K562 (cell line): ENCODE measurements around the gene MAD2L1. TPM values are rescaled to one million over a fixed set of nuclear protein-coding genes. Genes with fewer than 3 reads are reported as not detected.
A peak's percentile ranks its signal among the peaks of the same experiment; 100 is the strongest.

Experiments used
- C11orf30 ChIP-seq: fragments of 450-650 bp; IDR thresholded peaks from 2 replicates; pipeline ENCODE4 v1.6.1; 2016; ENCODE audit warnings: low read depth, mild to moderate bottlenecking
- CREB1 ChIP-seq, 2 experiments: sonication (generic) in 1 of 2; formaldehyde crosslinking in 1 of 2; IDR thresholded peaks; 2 replicates each; pipeline versions ENCODE4 v1.6.1 to v1.8.0; 2012 to 2022; ENCODE audit warnings: inconsistent platforms in 1 of 2, mild to moderate bottlenecking in 1 of 2, missing genetic modification reagents in 1 of 2, moderate library complexity in 1 of 2
- GATAD2B ChIP-seq: fragments of 450-650 bp; IDR thresholded peaks from 2 replicates; pipeline ENCODE4 v1.6.1; 2017; ENCODE audit warnings: mild to moderate bottlenecking, borderline replicate concordance
- HCFC1 ChIP-seq: IDR thresholded peaks from 2 replicates; pipeline ENCODE4 v1.6.1; 2012; ENCODE audit warnings: low read depth, low read length, improper control_type of control experiment
- HNRNPLL ChIP-seq: fragments of 200-400 bp; formaldehyde crosslinking; IDR thresholded peaks from 2 replicates; pipeline ENCODE4 v1.6.1; 2017; ENCODE audit warnings: low read length, low read depth, mild to moderate bottlenecking; ENCODE audit not compliant: poor library complexity, severe bottlenecking
- KLF13 ChIP-seq: fragments of 450-650 bp; IDR thresholded peaks from 2 replicates; pipeline ENCODE4 v1.6.1; 2016; ENCODE audit warnings: missing genetic modification characterization, low read depth, mild to moderate bottlenecking, missing compliant biosample characterization, moderate library complexity, borderline replicate concordance
- MAFK ChIP-seq: IDR thresholded peaks from 2 replicates; pipeline ENCODE4 v1.6.1; 2011; ENCODE audit warnings: low read length, improper control_type of control experiment
- TEAD1 ChIP-seq, 2 experiments: fragments of 450-650 bp in 1 of 2; sonication (generic) in 1 of 2; formaldehyde crosslinking; IDR thresholded peaks; 2 replicates each; pipeline versions ENCODE4 v1.4.0 to v1.8.0; 2020 to 2022; ENCODE audit warnings: mild to moderate bottlenecking in 2 of 2, missing genetic modification reagents in 1 of 2
- ZNF444 ChIP-seq: fragments of 250-450 bp; sonication (Bioruptor Pico); IDR thresholded peaks from 2 replicates; pipeline ENCODE4 v1.4.0; 2020; ENCODE audit warnings: mild to moderate bottlenecking, moderate library complexity
- polyA plus RNA-seq, 8 experiments: library from polyadenylated mRNA; depleted of rRNA in 4 of 8; stranded (reverse) in 5 of 8; unstranded in 3 of 8; fragments of >200 nt; fragmentation: Nextera tagmentation in 2 of 8; fragmentation: Illumina TruSeq in 1 of 8; extraction: Ambion mirVana in 2 of 8; extraction: Trizol in 1 of 8; gene quantifications; 2 replicates each; pipeline versions ENCODE4 v1.2.1 to v1.2.3, GENCODE V29; 2011 to 2014; ENCODE audit warnings: inconsistent platforms in 1 of 8, missing spikeins in 1 of 8
- total RNA-seq, 7 experiments: library from RNA; depleted of rRNA in 6 of 7; stranded (reverse); fragments of >200 nt in 6 of 7; fragmentation: Illumina TruSeq in 2 of 7; extraction: Trizol in 2 of 7; gene quantifications; 2 replicates each; pipeline versions ENCODE4 v1.2.1 to v1.2.3, GENCODE V29; 2011 to 2021; ENCODE audit warnings: low replicate concordance in 1 of 7
- TF ChIP-seq, protein P1 (sequence below): fragments of 200-400 bp; formaldehyde crosslinking; IDR thresholded peaks from 2 replicates; pipeline ENCODE4 v1.6.1; 2017; ENCODE audit warnings: mild to moderate bottlenecking, low read depth, low read length, moderate library complexity
- TF ChIP-seq, protein P2 (sequence below): fragments of 450-650 bp; IDR thresholded peaks from 2 replicates; pipeline ENCODE4 v1.6.1; 2016
- TF ChIP-seq, protein P3 (sequence below), 2 experiments: IDR thresholded peaks; 2 replicates each; pipeline ENCODE4 v1.6.1; 2011; ENCODE audit warnings: borderline replicate concordance in 1 of 2, control low read depth in 1 of 2, low read depth in 1 of 2, low read length in 1 of 2, mild to moderate bottlenecking in 1 of 2, mixed read lengths in 1 of 2, moderate library complexity in 1 of 2; ENCODE audit not compliant: insufficient read depth in 1 of 2, insufficient read length in 1 of 2, poor library complexity in 1 of 2, severe bottlenecking in 1 of 2; ENCODE audit errors: extremely low read depth in 1 of 2

Gene MAD2L1
- total and polyA plus RNA-seq, 9 of the 15 experiments (the other 6 are each of a cell fraction or from before 2014, with no cell fraction given): 75.0 to 494 (median 129) TPM

DNA sequence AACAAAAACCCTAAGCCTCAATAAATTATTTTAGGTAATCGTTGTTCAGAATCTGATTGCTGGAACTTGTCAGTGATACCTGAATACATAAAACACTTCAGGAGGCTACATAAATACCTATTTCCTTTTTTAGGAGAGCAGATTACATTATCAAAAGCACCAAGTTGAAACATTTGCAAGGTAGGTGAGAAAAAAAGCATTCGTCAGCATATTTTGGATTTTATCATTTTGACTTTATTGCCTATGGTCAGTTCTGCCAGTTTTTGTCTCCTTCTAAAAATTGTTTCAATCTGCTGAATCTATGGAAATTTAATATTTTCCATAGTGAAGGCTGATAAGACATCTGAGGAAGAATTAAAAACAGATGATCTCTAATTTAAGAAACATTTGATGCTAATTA, 16.5 kb upstream of the MAD2L1 start (continued):
- TF ChIP-seq, protein P1, sequence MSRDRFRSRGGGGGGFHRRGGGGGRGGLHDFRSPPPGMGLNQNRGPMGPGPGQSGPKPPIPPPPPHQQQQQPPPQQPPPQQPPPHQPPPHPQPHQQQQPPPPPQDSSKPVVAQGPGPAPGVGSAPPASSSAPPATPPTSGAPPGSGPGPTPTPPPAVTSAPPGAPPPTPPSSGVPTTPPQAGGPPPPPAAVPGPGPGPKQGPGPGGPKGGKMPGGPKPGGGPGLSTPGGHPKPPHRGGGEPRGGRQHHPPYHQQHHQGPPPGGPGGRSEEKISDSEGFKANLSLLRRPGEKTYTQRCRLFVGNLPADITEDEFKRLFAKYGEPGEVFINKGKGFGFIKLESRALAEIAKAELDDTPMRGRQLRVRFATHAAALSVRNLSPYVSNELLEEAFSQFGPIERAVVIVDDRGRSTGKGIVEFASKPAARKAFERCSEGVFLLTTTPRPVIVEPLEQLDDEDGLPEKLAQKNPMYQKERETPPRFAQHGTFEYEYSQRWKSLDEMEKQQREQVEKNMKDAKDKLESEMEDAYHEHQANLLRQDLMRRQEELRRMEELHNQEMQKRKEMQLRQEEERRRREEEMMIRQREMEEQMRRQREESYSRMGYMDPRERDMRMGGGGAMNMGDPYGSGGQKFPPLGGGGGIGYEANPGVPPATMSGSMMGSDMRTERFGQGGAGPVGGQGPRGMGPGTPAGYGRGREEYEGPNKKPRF: no peak
- TF ChIP-seq KLF13 (no peak), HCFC1 (no peak), GATAD2B (no peak), TEAD1 (CRISPR knock-in tag; IDR thresholded peaks at IDR 0.05) (no peak), C11orf30 (peak; percentile 79), MAFK (peak; percentile 96), HNRNPLL (no peak), ZNF444 (CRISPR knock-in tag) (no peak), CREB1 (IDR thresholded peaks at IDR 0.05) (no peak), CREB1 (CRISPR knock-in tag; IDR thresholded peaks at IDR 0.05) (no peak)
- TF ChIP-seq, protein P2, sequence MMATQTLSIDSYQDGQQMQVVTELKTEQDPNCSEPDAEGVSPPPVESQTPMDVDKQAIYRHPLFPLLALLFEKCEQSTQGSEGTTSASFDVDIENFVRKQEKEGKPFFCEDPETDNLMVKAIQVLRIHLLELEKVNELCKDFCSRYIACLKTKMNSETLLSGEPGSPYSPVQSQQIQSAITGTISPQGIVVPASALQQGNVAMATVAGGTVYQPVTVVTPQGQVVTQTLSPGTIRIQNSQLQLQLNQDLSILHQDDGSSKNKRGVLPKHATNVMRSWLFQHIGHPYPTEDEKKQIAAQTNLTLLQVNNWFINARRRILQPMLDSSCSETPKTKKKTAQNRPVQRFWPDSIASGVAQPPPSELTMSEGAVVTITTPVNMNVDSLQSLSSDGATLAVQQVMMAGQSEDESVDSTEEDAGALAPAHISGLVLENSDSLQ: no peak
- TF ChIP-seq, protein P3, sequence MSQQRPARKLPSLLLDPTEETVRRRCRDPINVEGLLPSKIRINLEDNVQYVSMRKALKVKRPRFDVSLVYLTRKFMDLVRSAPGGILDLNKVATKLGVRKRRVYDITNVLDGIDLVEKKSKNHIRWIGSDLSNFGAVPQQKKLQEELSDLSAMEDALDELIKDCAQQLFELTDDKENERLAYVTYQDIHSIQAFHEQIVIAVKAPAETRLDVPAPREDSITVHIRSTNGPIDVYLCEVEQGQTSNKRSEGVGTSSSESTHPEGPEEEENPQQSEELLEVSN (IDR thresholded peaks at IDR 0.05; ENCODE audit: borderline replicate concordance in 1 of 2, extremely low read depth in 1 of 2, insufficient read depth in 1 of 2, insufficient read length in 1 of 2, low read depth in 1 of 2, low read length in 1 of 2, poor library complexity in 1 of 2, severe bottlenecking in 1 of 2): no peak
- TF ChIP-seq, all 486 proteins: peak for 5
